Stimulated activated naive CD8-positive, alpha-beta T cell treated with anti-CD3 and anti-CD28 coated beads, Interleukin-15, Interleukin-2, amounts not matched to agents 100 ng/mL and 50 ng/mL, for 24 hours (primary cell): ENCODE data around the gene TFDP1.
A peak's percentile ranks its signal among the peaks of the same experiment; 100 is the strongest.
"Not testable (repeated sequence)": the region's sequence is repeated elsewhere in the genome, so short reads cannot be mapped to it uniquely, and the experiment has no call there.

Experiments
- H3K27ac Mint-ChIP-seq: one replicate; pipeline ENCODE4 v1.8.0; 2021; ENCODE audit warnings: mild to moderate bottlenecking, mixed read lengths
- H3K27me3 Mint-ChIP-seq: one replicate; pipeline ENCODE4 v1.8.0; 2021; ENCODE audit warnings: mixed read lengths
- H3K36me3 Mint-ChIP-seq: one replicate; pipeline ENCODE4 v1.8.0; 2021; ENCODE audit warnings: low read depth, mixed read lengths
- H3K4me1 Mint-ChIP-seq: one replicate; pipeline ENCODE4 v1.8.0; 2021; ENCODE audit warnings: low read depth, mixed read lengths
- H3K4me3 Mint-ChIP-seq: one replicate; pipeline ENCODE4 v1.8.0; 2021; ENCODE audit warnings: mild to moderate bottlenecking, mixed read lengths
- H3K9me3 Mint-ChIP-seq: one replicate; pipeline ENCODE4 v1.8.0; 2021; ENCODE audit warnings: mixed read lengths

TFDP1 gene

DNA sequence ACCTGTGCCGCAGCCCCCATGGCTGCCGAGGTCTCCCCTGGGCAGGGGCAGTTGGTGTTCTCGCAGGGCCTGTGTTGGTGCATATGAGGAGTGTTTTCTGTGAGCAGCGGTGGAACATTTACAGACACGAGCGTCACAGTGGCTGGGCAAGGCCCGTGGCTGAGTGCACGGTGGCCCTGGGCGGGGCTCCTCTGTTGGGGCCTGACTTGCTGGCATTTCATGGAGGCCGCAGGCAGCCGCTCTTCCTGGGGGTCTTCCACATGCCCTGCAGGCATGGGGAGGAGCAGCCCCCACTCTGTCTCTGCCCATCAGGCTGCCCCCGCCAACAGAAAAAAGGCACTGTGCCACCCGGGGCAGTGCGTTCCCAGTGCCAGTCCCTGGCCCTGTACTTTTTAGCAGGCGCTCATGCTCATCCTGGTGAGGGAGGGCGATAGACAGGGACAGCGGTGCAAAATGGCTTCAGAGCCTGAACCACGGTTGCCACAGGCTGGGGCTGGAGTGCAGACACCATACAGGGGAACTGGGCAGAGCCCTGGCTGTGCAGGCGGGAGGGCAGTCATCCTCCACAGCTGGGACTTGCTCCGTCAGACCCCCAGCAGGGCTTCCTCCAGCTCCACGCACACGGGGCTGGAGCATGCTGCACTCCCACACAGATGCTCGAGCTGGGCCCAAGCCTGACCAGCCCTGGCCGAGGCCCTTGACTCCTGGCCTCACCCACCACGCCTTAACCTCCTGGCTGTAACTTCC lies 23.5 kb downstream of the TFDP1 start:
- Mint-ChIP-seq H3K36me3 (peaks cover 7% of the 10 kb centered on the region), H3K4me1 (peaks cover 28% of the 10 kb centered on the region), H3K4me3 (no peak overlapping the region), H3K27ac (no peak overlapping the region), H3K9me3 (no peaks in the 10 kb centered on the region), H3K27me3 (no peaks in the 10 kb centered on the region)

- Mint-ChIP-seq H3K4me1 (peaks cover 18% of the 10 kb centered on the region), H3K27ac (no peak overlapping the region), H3K4me3 (no peak overlapping the region), H3K36me3 (peaks cover 7% of the 10 kb centered on the region), H3K9me3 (no peaks in the 10 kb centered on the region), H3K27me3 (no peaks in the 10 kb centered on the region)
These were observed 24.5 kb downstream of the TFDP1 start for GRCh38 chr13:113608967-113609533.

DNA sequence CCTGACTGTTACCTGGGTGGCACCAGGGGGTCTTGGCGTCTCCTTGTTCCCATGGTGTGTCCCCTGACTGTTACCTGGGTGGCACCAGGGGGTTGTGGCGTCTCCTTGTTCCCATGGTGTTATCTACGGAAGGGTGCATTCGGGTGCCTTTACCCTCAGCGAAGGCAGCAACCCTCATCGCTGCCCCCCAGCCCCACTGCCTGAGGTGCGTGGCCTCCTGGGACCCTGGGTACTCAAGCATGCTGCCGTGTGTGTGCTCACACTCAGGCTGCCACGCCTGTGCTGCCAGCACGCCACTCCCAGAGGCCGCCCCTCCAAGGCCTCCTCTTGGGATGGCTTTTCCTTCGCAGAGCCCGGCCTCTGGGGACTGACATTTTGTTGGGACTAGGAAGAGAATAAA lies 25.1 kb downstream of the TFDP1 start:
- H3K27ac Mint-ChIP-seq, result no peak overlapping the region
- no peaks in the 10 kb centered on the region for H3K9me3 Mint-ChIP-seq
- H3K4me1 Mint-ChIP-seq, result peaks cover 12% of the 10 kb centered on the region
- H3K36me3 Mint-ChIP-seq, result peaks cover 6% of the 10 kb centered on the region
- no peaks in the 10 kb centered on the region for H3K27me3 Mint-ChIP-seq
- no peak overlapping the region for H3K4me3 Mint-ChIP-seq

DNA sequence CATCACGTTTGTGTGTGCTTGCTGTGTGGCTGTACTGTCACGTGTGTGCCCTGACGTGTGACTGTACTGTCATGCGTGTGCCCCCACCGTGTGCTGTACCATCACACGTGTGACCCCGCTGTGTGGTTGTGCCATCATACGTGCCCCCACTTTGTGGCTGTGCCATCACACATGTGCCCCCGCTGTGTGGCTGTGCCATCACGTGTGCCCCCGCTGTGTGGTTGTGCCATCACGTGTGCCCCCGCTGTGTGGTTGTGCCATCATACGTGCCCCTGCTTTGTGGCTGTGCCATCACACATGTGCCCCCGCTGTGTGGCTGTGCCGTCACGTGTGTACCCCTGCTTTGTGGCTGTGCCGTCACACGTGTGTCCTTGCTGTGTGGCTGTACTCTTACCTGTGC lies 25.7 kb downstream of the TFDP1 start:
- Mint-ChIP-seq H3K4me1 (peaks cover 6% of the 10 kb centered on the region), H3K36me3 (no peaks in the 10 kb centered on the region), H3K9me3 (no peaks in the 10 kb centered on the region)

GRCh38 chr13:113611996-113612395 lies 27.4 kb downstream of the TFDP1 start:
- H3K27me3 Mint-ChIP-seq, result no peaks in the 10 kb centered on the region
- peaks cover 7% of the 10 kb centered on the region for H3K36me3 Mint-ChIP-seq
- no peaks in the 10 kb centered on the region for H3K9me3 Mint-ChIP-seq
- peaks cover 14% of the 10 kb centered on the region for H3K4me1 Mint-ChIP-seq
- no peak overlapping the region for H3K27ac Mint-ChIP-seq
- H3K4me3 Mint-ChIP-seq, result no peak overlapping the region

More for the DNA sequence above, 25.7 kb downstream of the TFDP1 start:
- no peaks in the 10 kb centered on the region for H3K27me3 Mint-ChIP-seq
- H3K27ac Mint-ChIP-seq, result no peak overlapping the region
- H3K4me3 Mint-ChIP-seq, result no peak overlapping the region

DNA sequence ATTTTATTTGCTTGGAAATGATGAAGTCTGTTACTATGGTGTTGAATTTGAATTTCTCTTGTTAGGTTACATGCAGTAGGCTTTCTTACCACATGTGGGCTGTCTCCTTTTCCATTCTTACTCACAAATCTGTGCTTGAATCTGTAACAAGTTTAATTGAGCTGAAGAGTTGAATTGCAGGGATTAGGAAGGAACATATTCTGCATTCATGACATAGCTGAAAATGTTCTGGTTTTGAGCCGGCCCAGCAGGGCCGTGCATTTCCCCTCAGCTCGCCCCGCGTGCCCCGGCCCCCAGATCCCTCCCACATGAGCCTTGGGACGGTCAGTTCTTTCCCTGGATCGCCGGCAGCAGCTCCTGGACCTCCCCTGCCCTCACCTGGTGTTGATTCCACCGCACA lies 28.1 kb downstream of the TFDP1 start:
- peaks cover 7% of the 10 kb centered on the region for H3K36me3 Mint-ChIP-seq
- peaks cover 14% of the 10 kb centered on the region for H3K4me1 Mint-ChIP-seq
- H3K27me3 Mint-ChIP-seq, result no peaks in the 10 kb centered on the region
- H3K4me3 Mint-ChIP-seq, result no peak overlapping the region
- H3K9me3 Mint-ChIP-seq, result no peaks in the 10 kb centered on the region
- no peak overlapping the region for H3K27ac Mint-ChIP-seq

DNA sequence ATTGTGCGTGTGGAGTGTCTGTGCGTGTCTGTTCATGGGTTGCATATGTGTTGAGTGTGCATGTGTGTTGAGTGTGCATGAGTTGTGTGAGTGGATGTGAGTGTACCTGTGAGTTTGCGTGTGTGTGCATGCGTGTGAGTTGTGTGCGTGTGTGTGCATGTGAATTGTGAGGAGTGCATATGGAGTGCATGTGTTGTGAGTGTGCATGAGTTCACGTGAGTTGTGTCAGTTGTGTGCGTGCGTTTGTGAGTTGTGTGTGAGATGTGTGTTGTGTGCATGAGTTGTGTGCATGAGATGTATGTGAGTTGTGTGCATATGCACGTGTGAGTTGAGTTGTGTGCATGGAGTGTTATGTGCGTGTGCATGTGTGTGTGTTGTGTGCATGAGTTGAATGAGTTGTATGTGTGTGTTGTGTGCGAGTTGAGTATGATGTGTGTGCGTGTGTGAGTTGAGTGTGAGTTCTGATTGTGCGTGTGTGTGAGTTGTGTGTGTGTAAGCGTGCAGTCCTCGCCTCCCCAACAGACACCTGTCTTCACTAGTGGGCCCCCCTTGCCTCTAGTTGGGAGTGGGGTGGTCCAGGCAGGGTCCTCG lies 29.3 kb downstream of the TFDP1 start:
- H3K27me3 Mint-ChIP-seq, result no peaks in the 10 kb centered on the region
- no peak overlapping the region for H3K27ac Mint-ChIP-seq
- no peaks in the 10 kb centered on the region for H3K9me3 Mint-ChIP-seq
- H3K36me3 Mint-ChIP-seq, result peaks cover 18% of the 10 kb centered on the region
- peaks cover 14% of the 10 kb centered on the region for H3K4me1 Mint-ChIP-seq
- no peak overlapping the region for H3K4me3 Mint-ChIP-seq

- peaks cover 23% of the 10 kb centered on the region for H3K36me3 Mint-ChIP-seq
- H3K4me3 Mint-ChIP-seq, result no peak overlapping the region
- no peaks in the 10 kb centered on the region for H3K27me3 Mint-ChIP-seq
- peaks cover 14% of the 10 kb centered on the region for H3K4me1 Mint-ChIP-seq
- H3K27ac Mint-ChIP-seq, result peak overlapping the region; percentile 45
- no peaks in the 10 kb centered on the region for H3K9me3 Mint-ChIP-seq
These were observed 31.8 kb downstream of the TFDP1 start for GRCh38 chr13:113616281-113616906.

- Mint-ChIP-seq H3K4me1 (peaks cover 14% of the 10 kb centered on the region), H3K4me3 (no peak overlapping the region), H3K36me3 (peaks cover 28% of the 10 kb centered on the region), H3K9me3 (no peaks in the 10 kb centered on the region), H3K27ac (no peak overlapping the region), H3K27me3 (no peaks in the 10 kb centered on the region)
These were observed 32.6 kb downstream of the TFDP1 start for GRCh38 chr13:113616991-113617749.

DNA sequence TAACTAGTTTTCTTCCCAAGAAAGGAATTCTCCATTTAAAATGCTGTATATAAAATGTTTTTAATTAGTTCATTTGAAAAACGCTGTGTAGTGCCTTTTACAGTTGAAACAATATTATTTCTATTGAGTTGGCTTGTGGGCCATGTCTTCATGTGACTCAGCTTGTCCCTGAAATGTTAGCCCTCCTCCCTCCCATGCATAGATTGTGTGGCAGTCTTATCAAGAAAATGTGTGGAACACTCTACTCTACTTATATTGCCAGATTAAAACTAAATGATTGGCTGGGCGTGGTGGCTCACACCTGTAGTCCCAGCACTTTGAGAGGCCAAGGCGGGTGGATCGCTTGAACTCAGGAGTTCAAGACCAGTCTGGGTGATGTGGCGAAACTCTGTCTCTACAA lies 33.4 kb downstream of the TFDP1 start:
- peaks cover 36% of the 10 kb centered on the region for H3K36me3 Mint-ChIP-seq
- no peaks in the 10 kb centered on the region for H3K27me3 Mint-ChIP-seq
- H3K4me3 Mint-ChIP-seq, result no peak overlapping the region
- H3K27ac Mint-ChIP-seq, result no peak overlapping the region
- H3K9me3 Mint-ChIP-seq, result no peaks in the 10 kb centered on the region
- H3K4me1 Mint-ChIP-seq, result peaks cover 8% of the 10 kb centered on the region

- H3K36me3 Mint-ChIP-seq, result peaks cover 38% of the 10 kb centered on the region
- H3K4me1 Mint-ChIP-seq, result peaks cover 8% of the 10 kb centered on the region
These were observed 33.9 kb downstream of the TFDP1 start for GRCh38 chr13:113618455-113618854.

GRCh38 chr13:113620036-113620796 lies 35.7 kb downstream of the TFDP1 start:
- Mint-ChIP-seq H3K9me3 (no peaks in the 10 kb centered on the region), H3K4me3 (no peak overlapping the region), H3K36me3 (peaks cover 56% of the 10 kb centered on the region), H3K4me1 (peaks cover 8% of the 10 kb centered on the region), H3K27me3 (no peaks in the 10 kb centered on the region), H3K27ac (no peak overlapping the region)

More at GRCh38 chr13:113618455-113618854, 33.9 kb downstream of the TFDP1 start:
- Mint-ChIP-seq H3K27me3 (no peaks in the 10 kb centered on the region), H3K4me3 (no peak overlapping the region), H3K27ac (no peak overlapping the region), H3K9me3 (no peaks in the 10 kb centered on the region)

- no peaks in the 10 kb centered on the region for H3K9me3 Mint-ChIP-seq
- no peaks in the 10 kb centered on the region for H3K27me3 Mint-ChIP-seq
- no peak overlapping the region for H3K4me3 Mint-ChIP-seq
- peaks cover 58% of the 10 kb centered on the region for H3K36me3 Mint-ChIP-seq
- peaks cover 8% of the 10 kb centered on the region for H3K4me1 Mint-ChIP-seq
- H3K27ac Mint-ChIP-seq, result no peak overlapping the region
These were observed 36.5 kb downstream of the TFDP1 start for GRCh38 chr13:113621046-113621445.

DNA sequence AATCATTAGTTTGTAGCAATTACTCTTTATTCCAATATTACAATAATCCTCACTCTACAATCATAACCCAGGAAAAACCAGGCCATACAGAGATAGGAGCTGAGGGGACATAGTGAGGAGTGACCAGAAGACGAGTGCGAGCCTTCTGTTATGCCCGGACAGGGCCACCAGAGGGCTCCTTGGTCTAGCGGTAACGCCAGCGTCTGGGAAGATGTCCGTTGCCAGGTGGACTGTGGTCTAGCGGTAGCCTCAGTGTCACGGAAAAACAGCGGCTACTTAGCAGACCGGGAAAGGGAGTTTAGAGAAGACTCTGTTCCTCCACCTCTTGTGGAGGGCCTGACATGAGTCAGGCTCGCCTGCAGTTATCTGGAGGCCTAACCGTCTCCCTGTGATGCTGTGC lies 36.9 kb downstream of the TFDP1 start:
- peaks cover 60% of the 10 kb centered on the region for H3K36me3 Mint-ChIP-seq
- H3K4me3 Mint-ChIP-seq, H3K27ac Mint-ChIP-seq, H3K27me3 Mint-ChIP-seq, H3K4me1 Mint-ChIP-seq, H3K9me3 Mint-ChIP-seq: not testable (repeated sequence)
